ENCODE data around the gene PCDH9. TPM values are rescaled to one million over a fixed set of nuclear protein-coding genes. Genes with fewer than 3 reads are reported as not detected.
A peak's percentile ranks its signal among the peaks of the same experiment; 100 is the strongest.

Gene PCDH9
- total and polyA plus RNA-seq, 2 of the 4 experiments (the other 2 are of a cell fraction): 2.2 to 10.2 TPM

DNA sequence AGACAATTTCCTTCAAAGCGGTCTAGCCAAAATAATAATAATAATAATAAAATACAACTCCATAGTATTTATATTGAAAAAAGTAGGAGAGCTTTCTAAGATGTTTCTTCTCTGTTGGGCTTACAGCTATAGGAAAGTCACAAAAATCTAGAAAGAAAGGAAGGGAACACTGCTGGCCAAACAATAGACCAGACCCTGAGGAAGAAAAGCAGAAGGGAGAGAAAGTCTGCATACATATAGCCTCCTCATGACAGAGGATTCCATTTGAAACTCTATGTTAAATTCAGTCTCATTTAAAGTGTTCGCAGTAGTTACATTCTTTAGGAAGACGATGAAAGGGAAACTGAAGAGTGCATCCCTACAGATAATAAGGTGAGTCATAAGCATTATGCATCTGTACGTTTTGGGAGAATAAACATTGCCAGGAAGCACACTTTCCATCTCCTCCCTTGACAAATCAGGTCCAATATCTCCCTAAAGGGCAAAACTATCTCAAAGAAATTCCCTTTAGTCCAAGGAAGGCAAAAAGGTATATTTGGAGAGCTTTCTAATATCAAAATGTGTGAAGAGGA lies 86.5 kb downstream of the PCDH9 start:
- Histone ChIP-seq H3K4me2 (ENCODE audit: low read depth, low read length) (no peak overlapping the region), H4K20me1 (ENCODE audit: insufficient read depth, low read length) (no peaks in the 10 kb centered on the region), H2AFZ (replicated peaks; ENCODE audit: low read length, poor library complexity) (no peak overlapping the region), H2BK15ac (ENCODE audit: low read depth, low read length) (no peak overlapping the region), H3K9ac (ENCODE audit: low read depth, low read length) (no peak overlapping the region), H2BK20ac (ENCODE audit: low read depth, low read length) (no peak overlapping the region), H2BK120ac (ENCODE audit: low read depth, low read length) (no peak overlapping the region), H3K56ac (ENCODE audit: extremely low read depth, insufficient read depth, low read length) (no peak overlapping the region), H2AK9ac (replicated peaks; ENCODE audit: low read depth, low read length, poor library complexity) (no peak overlapping the region), H3K18ac (ENCODE audit: low read depth, low read length) (no peak overlapping the region), H3K27ac (ENCODE audit: insufficient read depth, low read length) (no peak overlapping the region), H2BK5ac (ENCODE audit: low read depth, low read length, poor library complexity, severe bottlenecking) (no peak overlapping the region), H3K23ac (ENCODE audit: low read depth, low read length) (no peak overlapping the region), H3K79me1 (ENCODE audit: low read depth in 1 of 2, low read length in 2 of 2) (no peaks in the 10 kb centered on the region), H3K9me1 (ENCODE audit: insufficient read depth, low read length) (no peaks in the 10 kb centered on the region), H3K27me3 (ENCODE audit: control insufficient read depth, insufficient read depth, low read length) (no peaks in the 10 kb centered on the region), H3K9me3 (ENCODE audit: control insufficient read depth, insufficient read depth, low read length) (no peaks in the 10 kb centered on the region), H3K4ac (ENCODE audit: low read depth, low read length) (no peak overlapping the region), H3K4me3 (ENCODE audit: insufficient read depth, low read depth, low read length) (no peak overlapping the region), H4K8ac (ENCODE audit: low read depth in 2 of 2, low read length in 2 of 2) (no peak overlapping the region), H4K5ac (ENCODE audit: low read depth, low read length) (no peak overlapping the region), H3K36me3 (ENCODE audit: control insufficient read depth, insufficient read depth, low read length) (no peaks in the 10 kb centered on the region), H3K4me1 (ENCODE audit: control insufficient read depth, insufficient read depth, low read length) (peaks cover 6% of the 10 kb centered on the region), H2AK5ac (ENCODE audit: low read depth, low read length) (no peak overlapping the region), H4K91ac (ENCODE audit: insufficient read depth, low read depth, low read length) (no peak overlapping the region), H3K14ac (replicated peaks; ENCODE audit: low read depth, low read length) (no peak overlapping the region)
- POLR2A ChIA-PET (ENCODE audit: unreplicated experiment): no interaction called here
- peak; percentile 21 for DNase-seq
- WGBS, 2 experiments (ENCODE audit: extremely low coverage in 2 of 2, insufficient read length in 1 of 2): no CpG with 5 or more reads among the region's 4 CpGs
- no peak for TF ChIP-seq NFE2L2 (IDR thresholded peaks at IDR 0.05; ENCODE audit: low read depth, low read length)
- no peak for TF ChIP-seq CEBPB (IDR thresholded peaks at IDR 0.05; ENCODE audit: low read depth, low read length)
- TF ChIP-seq SMC3 (IDR thresholded peaks at IDR 0.05; ENCODE audit: low read depth, low read length): no peak
- TF ChIP-seq MAZ (IDR thresholded peaks at IDR 0.05; ENCODE audit: borderline replicate concordance, low read depth, low read length): no peak
- no peak for ATAC-seq (ENCODE audit: low read depth)
- in situ Hi-C loops (cut with MboI; ENCODE audit: low sequenced_read_pairs): no loop called here
- dilution Hi-C loops (cut with HindIII; ENCODE audit: low sequenced_read_pairs, unreplicated experiment): no loop called here
- CTCF ChIA-PET: no interaction called here
- no TSS peak for BruUV-seq (replicated peaks)
- intact Hi-C loops (cut with micrococcal nuclease): no loop called here

All from IMR-90 (cell line).